Neural progenitor cell (in vitro differentiated cells): ENCODE data around the gene DLG2.

Experiments
- CTCF ChIP-seq: fragments of 200-600 bp; sonication (generic); IDR thresholded peaks from 2 replicates; pipeline ENCODE4 v1.5.1; 2017; ENCODE audit warnings: antibody characterized with exemption, mild to moderate bottlenecking
- EZH2 ChIP-seq: fragments of 200-600 bp; sonication (generic); IDR thresholded peaks from 2 replicates; pipeline ENCODE4 v1.6.1; 2017; ENCODE audit warnings: antibody characterized with exemption, mild to moderate bottlenecking, moderate library complexity
- EZH2phosphoT487 ChIP-seq: fragments of 200-600 bp; sonication (generic); IDR thresholded peaks from 2 replicates; pipeline ENCODE4 v1.6.1; 2017; ENCODE audit warnings: antibody characterized with exemption

DNA sequence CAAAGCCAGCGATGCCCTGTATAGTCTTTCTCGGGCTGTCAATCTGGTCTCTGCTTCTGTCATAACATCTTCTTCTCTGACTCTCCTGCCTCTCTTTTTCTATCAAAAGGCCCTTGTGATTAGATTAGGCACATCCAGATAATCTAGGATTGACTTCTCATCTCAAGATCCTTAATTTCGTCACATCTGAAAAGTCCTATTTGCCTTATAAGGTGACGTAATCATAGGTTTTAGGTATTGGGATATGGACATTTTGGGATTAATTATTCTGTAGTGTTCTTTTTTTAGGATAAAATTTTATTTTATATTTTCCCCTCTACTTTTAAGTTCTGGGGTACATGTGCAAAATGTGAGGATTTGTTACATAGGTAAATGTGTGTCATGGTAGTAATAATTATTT lies 1860.2 kb downstream of the DLG2 start:
- no peak for TF ChIP-seq CTCF
- no peak for TF ChIP-seq EZH2
- TF ChIP-seq EZH2phosphoT487 = no peak
